Body of pancreas (tissue), 4 donors: ENCODE results near the gene UBN1. TPM values are rescaled to one million over a fixed set of nuclear protein-coding genes. Genes with fewer than 3 reads are reported as not detected.

Experiments
- ATAC-seq: fragments of 150-250 bp; one replicate; pipeline ENCODE4 v1.9.1; 2016
- DNase-seq, 4 donors: peaks; one replicate each; pipeline ENCODE4 v3.0.0-alpha.2; 2019
- H3K27ac ChIP-seq, 4 donors: fragments of 200-600 bp; sonication (generic); 1 replicate in 3 of 4; 2 replicates in 1 of 4; pipeline versions ENCODE4 v1.5.1 to v1.6.1; 2016 to 2019; ENCODE audit warnings: mild to moderate bottlenecking in 1 of 4, mixed read lengths in 1 of 4, moderate library complexity in 1 of 4
- H3K27me3 ChIP-seq, 2 donors: fragments of 200-600 bp; sonication (generic); one replicate each; pipeline ENCODE4 v1.6.0; 2016; ENCODE audit warnings: mild to moderate bottlenecking in 1 of 2
- H3K36me3 ChIP-seq, 2 donors: fragments of 200-600 bp; sonication (generic); replicated peaks in 1 of 2; 2 replicates each; pipeline ENCODE4 v1.5.1; 2016; ENCODE audit warnings: low read depth in 2 of 2; ENCODE audit not compliant: insufficient read depth in 1 of 2
- H3K4me1 ChIP-seq: fragments of 200-600 bp; sonication (generic); one replicate; pipeline ENCODE4 v1.6.0; 2016
- H3K4me3 ChIP-seq, 2 donors: fragments of 200-600 bp; sonication (generic); 1 replicate in 1 of 2; 2 replicates in 1 of 2; pipeline ENCODE4 v1.5.1; 2016 to 2019
- H3K9me3 ChIP-seq, 3 donors: fragments of 200-600 bp; sonication (generic); 1 replicate in 2 of 3; 2 replicates in 1 of 3; pipeline ENCODE4 v1.5.1; 2016
- CTCF ChIP-seq, 7 experiments: fragments of 450-650 bp in 4 of 7; fragments of 200-600 bp in 3 of 7; sonication (generic) in 3 of 7; IDR thresholded peaks; one replicate each; pipeline ENCODE4 v1.5.1; 2016 to 2019; ENCODE audit warnings: antibody characterized with exemption in 7 of 7
- POLR2A ChIP-seq, 3 donors: fragments of 450-650 bp; IDR thresholded peaks; one replicate each; pipeline ENCODE4 v1.6.1; 2016; ENCODE audit warnings: antibody characterized with exemption in 3 of 3, mild to moderate bottlenecking in 2 of 3
- WGBS, 2 donors: methylation state at CpG; one replicate each; pipeline ENCODE4 v1.1.5; 2017; 5-methylcytosine and 5-hydroxymethylcytosine counted together
- intact Hi-C: fragments of 100-400 bp; cut with DNase I; formaldehyde crosslinking; loops from one replicate; pipeline ENCODE4 v1.15.1; 2023
- total RNA-seq, 2 donors: library from RNA; depleted of rRNA; stranded (reverse); fragments of >200 nt; gene quantifications; one replicate each; pipeline ENCODE4 v1.1.0, GENCODE V29; 2016

Gene UBN1
- total RNA-seq, 2 donors from 2014 or later = 20.8 to 41.2 TPM

- DNase-seq (no peak), ATAC-seq (no peak)
- H3K27ac ChIP-seq = no peak overlapping the region
- H3K9me3 ChIP-seq = no peaks in the 10 kb centered on the region
- no peak for TF ChIP-seq POLR2A (IDR thresholded peaks at IDR 0.05)
- TF ChIP-seq CTCF (IDR thresholded peaks at IDR 0.05) = no peak
- H3K4me3 ChIP-seq = no peak overlapping the region
- no peaks in the 10 kb centered on the region for H3K27me3 ChIP-seq
- peaks cover 0 to 33% of the 10 kb centered on the region in 2 donors for H3K36me3 ChIP-seq
- H3K4me1 ChIP-seq = no peaks in the 10 kb centered on the region
- intact Hi-C loops = no loop called here
- 91 to 92% methylated on average over 5 of the region's 5 CpGs for WGBS, 2 donors
These were observed 7.3 kb upstream of the UBN1 start for GRCh38 chr16:4839942-4840341.

- intact Hi-C loops = no loop called here
- H3K36me3 ChIP-seq = peaks cover 0 to 33% of the 10 kb centered on the region in 2 donors
These were observed 6.3 kb upstream of the UBN1 start for GRCh38 chr16:4840984-4841383.

DNA sequence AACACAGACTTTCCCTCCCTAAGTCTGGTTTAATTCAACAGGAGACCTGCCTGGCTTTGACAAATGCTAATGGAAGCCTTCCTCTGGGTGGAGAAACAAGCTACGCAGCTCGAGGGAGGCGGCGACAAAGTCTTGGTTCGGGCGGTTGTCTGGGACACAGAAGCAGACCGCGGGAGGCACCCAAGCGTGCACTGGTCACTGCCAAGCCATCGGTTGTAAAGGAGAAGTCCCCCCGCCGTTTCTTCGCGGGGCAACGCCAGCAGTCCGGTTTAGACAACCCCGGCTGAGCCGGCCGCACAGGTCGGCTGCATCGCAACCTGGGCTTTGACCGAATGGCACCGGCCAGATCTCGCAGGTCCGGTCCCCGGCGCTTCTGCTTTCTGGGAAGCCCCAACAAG is 779 bp upstream of the UBN1 start:
- Histone ChIP-seq H3K4me1 (peaks cover 41% of the 10 kb centered on the region), H3K9me3 (no peaks in the 10 kb centered on the region), H3K27me3 (no peaks in the 10 kb centered on the region), H3K4me3 (peak overlapping the region; percentile 94 to 95), H3K36me3 (peaks cover 0 to 22% of the 10 kb centered on the region in 2 donors), H3K27ac (peak overlapping the region; percentile 89 to 99 (median 94))
- ATAC-seq (peak; percentile 7), DNase-seq (peak; percentile 41 to 71 (median 62))
- 0% methylated on average over 1 to 27 of the region's 27 CpGs for WGBS, 2 donors
- TF ChIP-seq POLR2A (IDR thresholded peaks at IDR 0.05) (peak in 1 of 3 donors; percentile 58), CTCF (IDR thresholded peaks at IDR 0.05) (no peak)
- intact Hi-C loops = no loop called here

More at GRCh38 chr16:4840984-4841383, 6.3 kb upstream of the UBN1 start:
- no peaks in the 10 kb centered on the region for H3K27me3 ChIP-seq
- WGBS, 2 donors = 66 to 74% methylated on average over 5 of the region's 5 CpGs
- no peak overlapping the region for H3K27ac ChIP-seq
- H3K9me3 ChIP-seq = no peaks in the 10 kb centered on the region
- TF ChIP-seq CTCF (IDR thresholded peaks at IDR 0.05) (no peak), POLR2A (IDR thresholded peaks at IDR 0.05) (no peak)
- peaks cover 9% of the 10 kb centered on the region for H3K4me1 ChIP-seq
- H3K4me3 ChIP-seq = no peak overlapping the region
- DNase-seq (no peak), ATAC-seq (no peak)

DNA sequence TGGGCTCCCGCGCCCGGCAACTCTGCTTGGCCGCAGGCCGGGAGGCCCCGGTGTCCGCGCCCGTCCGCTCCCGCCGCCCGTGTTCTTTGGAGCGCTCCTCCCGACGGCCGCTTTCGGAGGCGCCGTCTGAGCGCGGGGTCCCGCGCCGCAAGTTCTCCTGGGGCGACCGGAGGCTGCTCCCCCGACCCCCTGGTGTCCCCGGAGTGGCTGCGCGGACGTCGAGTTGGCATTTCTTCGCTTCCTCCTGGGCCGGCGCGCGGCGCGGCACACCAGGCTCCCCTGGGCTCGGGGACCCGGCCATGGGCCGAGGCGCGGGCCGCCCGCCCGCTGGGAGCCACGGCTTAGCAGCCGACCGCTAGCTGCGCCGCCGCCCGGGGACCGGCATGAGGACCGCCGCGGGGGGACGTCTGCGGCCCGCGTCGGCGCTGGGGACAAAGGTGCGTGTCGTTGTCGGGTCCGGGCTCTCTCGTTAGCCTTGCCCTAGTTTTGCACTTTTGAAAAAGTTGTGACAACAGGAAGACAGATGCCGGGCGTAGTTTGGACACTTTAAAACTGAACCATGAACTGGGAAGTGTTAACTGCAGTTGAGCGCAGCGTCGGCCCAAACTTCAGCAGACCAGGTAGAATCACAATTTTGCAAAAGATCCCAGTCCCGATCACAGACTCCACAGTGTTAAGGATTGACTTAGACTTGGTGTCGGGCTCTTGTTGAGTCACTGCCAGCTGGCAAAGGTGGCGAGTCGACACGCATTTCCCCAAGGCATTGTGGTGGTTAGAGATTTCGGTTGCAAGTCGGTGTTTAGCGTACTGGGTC is 700 bp downstream of the UBN1 start:
- Histone ChIP-seq H3K4me3 (peak overlapping the region; percentile 60 to 94), H3K27me3 (no peaks in the 10 kb centered on the region), H3K9me3 (no peaks in the 10 kb centered on the region), H3K27ac (peak overlapping the region; percentile 89 to 99 (median 94)), H3K4me1 (peaks cover 47% of the 10 kb centered on the region), H3K36me3 (peaks cover 0 to 13% of the 10 kb centered on the region in 2 donors)
- intact Hi-C loops = no loop called here
- ATAC-seq (peak; percentile 22), DNase-seq (peak; percentile 75 to 87 (median 78))
- TF ChIP-seq POLR2A (IDR thresholded peaks at IDR 0.05) (no peak), CTCF (IDR thresholded peaks at IDR 0.05) (no peak)
- WGBS, 2 donors = 0 to 1% methylated on average over 8 to 72 of the region's 83 CpGs
